ENCODE data around the gene GPC5.
A peak's percentile ranks its signal among the peaks of the same experiment; 100 is the strongest.
"Not testable (repeated sequence)": the region's sequence is repeated elsewhere in the genome, so short reads cannot be mapped to it uniquely, and the experiment has no call there.

The GPC5 gene

DNA sequence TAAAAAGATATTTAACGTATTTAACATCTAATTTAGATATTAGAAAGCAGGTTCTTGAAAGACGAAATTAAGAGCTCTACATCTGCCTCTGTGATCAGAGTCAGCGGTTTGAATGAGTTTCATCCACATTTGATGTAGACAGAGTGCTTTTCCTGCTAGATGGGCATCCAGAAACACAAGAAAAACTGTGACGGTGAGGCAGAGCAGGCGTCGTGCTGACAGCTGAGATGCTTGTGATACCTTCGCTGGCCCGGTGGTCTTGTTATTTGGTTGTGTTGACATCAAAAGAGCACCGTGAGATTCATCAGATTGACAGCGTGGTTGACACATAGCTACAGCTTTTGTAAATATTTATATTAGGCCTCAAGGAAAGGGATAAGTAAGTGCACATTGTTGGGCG, 399.1 kb downstream of the GPC5 start:
- FAIRE-seq: no peak

- FAIRE-seq: not testable (repeated sequence)
Measured at GRCh38 chr13:91798338-91798737, 399.9 kb downstream of the GPC5 start.

DNA sequence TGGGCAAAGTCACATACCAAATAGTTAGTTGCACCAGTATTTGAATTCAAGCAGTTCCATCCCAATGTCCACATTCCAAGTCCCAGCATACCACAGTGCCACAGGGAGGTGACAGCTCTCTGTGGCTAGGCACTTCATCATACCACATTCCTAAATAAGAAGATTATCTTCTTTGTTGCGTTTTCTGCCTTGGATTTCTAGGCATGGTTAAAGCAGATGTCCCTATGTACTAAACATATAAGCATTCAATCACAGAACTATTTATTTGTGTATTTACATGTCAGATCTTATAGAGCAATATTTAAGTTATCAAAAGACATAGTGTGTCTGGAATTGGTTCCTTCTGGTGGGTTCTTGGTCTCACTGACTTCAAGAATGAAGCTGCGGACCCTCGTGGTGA, 403.4 kb downstream of the GPC5 start:
- not testable (repeated sequence) for FAIRE-seq

GRCh38 chr13:91802957-91803356, 404.5 kb downstream of the GPC5 start:
- FAIRE-seq: no peak

DNA sequence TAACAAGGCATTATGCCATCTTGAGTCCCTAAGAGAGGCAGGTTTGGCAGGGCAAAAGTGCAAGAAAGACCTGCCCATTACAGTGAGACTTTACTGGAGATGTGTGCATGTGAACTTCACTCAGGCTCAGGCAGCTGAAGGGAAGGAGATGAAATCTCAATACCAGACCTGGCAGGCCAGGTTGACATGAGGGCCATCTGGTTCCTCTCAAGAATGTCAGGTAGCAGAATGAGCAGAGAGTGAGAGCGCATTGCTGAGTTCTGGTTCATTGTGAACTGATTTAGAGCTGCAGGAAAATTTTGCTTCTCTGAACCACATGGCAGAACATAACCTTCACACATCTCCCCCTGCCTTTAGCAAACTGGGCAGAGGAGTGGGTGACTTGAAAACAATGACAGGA, 406.3 kb downstream of the GPC5 start:
- no peak for FAIRE-seq

- FAIRE-seq: no peak
Measured at GRCh38 chr13:91805605-91806004, 407.2 kb downstream of the GPC5 start.

- no peak for FAIRE-seq
Measured at GRCh38 chr13:91809161-91809560, 410.7 kb downstream of the GPC5 start.

GRCh38 chr13:91813253-91813652, 414.8 kb downstream of the GPC5 start:
- no peak for FAIRE-seq

DNA sequence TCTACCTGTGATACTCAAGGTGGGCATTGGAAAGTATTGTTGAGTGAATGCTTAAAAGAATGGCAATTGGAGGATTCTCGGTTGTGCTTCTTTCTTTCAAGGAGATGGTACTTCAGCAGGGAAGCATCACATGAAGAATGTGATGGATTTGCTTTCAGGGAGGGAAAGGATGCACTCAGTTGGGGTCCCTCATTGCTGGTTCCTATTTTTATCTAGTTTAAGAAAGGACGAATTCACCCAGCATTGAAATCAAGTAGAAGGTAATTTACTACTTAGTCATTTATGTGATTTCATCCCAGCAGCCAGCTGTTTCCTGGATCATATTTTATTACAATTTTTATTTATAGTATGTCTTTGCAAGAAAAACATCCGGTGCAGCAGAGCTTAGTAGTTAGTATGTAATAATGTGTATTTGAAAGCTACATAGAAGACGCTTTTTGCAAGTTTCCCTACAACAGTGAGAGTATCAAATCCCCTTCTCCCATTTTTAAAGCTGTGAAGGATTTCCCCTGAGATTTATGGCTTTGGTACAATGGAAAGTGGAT, 417.9 kb downstream of the GPC5 start:
- FAIRE-seq: no peak

DNA sequence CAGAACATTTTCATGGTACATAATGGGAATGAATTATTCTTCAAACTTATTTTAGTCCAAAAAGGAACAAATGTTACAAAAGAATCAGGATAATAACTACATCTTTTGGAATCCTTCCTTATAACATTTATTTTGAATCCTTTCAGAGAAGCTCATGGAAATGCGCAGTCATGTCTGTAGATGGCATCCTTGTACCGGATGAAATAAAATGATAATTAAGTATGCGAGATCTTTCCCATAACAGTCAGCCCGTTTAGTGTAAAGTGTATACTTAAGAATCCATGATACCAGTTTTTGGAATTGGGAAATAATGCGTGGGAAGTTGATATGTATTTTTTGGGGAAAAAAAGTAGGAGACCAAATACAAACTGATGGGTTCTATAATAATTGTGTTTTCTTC, 418.8 kb downstream of the GPC5 start:
- peak; percentile 53 for FAIRE-seq

- no peak for FAIRE-seq
Measured at GRCh38 chr13:91824416-91824815, 426.0 kb downstream of the GPC5 start.

DNA sequence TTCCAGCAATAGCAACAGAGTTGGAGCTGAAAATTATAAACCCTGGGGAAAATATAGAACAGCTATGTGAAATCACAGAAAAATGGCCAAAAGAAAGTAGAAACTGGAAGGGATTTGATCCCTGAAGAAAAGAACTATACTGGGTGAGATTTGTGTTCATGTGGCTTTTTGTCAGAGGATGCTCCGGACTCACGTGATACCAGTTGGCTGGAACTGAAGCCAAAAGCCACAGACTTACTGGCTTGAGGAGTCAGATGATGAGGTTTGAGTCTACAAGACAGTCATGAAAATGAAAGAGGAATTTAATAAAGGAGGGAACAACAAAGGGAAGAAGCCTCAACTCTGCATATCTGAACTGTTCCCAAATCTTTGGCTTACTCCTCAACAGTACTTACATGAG, 427.1 kb downstream of the GPC5 start:
- no peak for FAIRE-seq

DNA sequence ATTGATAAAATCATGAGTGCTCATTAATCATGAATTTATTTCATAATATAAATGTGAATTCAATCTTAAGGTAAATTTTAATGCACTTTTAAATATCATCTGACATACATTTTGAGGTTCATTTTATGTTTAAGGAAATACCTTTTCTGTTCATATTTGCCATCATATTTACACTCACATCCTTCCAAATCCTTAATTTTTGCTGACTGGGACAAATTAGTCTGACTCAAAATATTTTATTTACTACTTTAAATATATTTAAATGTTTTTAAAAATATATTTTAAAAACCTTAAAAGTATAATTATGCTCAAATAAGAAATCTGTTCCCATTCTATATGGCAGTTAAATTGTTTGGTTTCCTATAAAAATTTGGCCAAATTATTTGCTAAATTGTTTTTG, 438.1 kb downstream of the GPC5 start:
- FAIRE-seq: no peak

- no peak for FAIRE-seq
Measured at GRCh38 chr13:91845612-91846011, 447.2 kb downstream of the GPC5 start.

- FAIRE-seq: no peak
Measured at GRCh38 chr13:91863699-91864098, 465.3 kb downstream of the GPC5 start.

DNA sequence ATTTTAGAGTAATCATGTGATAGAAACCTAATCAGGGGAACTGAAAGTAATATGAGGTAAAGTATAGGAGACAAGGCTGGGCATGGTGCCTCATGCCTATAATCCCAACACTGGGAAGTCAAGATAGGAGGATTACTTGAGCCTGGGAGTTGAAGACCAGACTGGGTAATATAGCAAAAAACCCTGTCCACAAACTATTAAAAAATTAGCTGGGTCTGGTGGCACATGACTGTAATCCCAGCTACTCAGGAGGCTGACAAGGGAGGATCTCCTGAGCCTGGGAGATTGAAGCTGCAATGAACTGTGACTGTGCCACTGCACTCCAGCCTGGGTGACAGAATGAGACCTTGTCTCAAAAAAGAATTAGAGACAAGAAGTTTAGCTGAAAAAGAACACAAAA, 469.9 kb downstream of the GPC5 start:
- no peak for FAIRE-seq

- FAIRE-seq: no peak
Measured at GRCh38 chr13:91878491-91878890, 480.1 kb downstream of the GPC5 start.

DNA sequence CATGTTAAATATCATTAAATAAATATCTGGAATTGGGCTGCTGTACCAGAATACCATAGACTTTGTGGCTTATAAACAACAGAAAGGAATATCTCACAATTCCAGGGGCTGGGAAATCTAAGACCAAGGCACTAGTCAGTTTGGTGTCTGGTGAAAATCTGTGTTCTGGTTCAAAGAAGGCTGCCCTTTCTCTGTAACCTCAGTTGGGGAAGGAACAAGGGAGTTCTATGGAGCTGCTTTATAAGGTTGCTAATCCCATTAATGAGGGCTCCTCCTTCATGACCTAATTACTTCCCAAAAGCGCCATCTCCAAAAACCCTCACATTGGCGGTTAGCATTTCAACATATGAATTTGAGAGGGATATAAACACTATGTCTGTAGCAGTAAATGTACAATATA, 480.9 kb downstream of the GPC5 start:
- FAIRE-seq: no peak

DNA sequence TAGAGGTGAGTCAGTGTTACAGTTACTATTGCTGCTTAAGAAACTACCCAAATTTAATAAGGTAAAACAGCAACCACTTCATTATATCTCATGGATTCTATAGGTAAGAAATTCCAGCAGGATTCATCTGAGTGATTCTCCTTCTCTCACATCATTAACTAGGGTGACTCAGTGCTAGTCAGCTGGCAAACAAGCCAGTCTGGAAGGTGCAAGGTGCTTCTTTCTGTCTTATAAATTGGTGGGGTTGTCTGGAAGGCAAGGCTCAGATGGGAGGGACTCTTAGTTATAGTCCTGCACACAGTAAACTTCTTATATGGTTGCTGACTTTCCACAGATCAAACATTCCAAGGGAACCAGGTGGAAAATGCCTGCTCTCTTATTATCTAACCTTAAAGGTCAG, 484.5 kb downstream of the GPC5 start:
- no peak for FAIRE-seq

- FAIRE-seq: no peak
Measured at GRCh38 chr13:91889641-91890040, 491.2 kb downstream of the GPC5 start.

DNA sequence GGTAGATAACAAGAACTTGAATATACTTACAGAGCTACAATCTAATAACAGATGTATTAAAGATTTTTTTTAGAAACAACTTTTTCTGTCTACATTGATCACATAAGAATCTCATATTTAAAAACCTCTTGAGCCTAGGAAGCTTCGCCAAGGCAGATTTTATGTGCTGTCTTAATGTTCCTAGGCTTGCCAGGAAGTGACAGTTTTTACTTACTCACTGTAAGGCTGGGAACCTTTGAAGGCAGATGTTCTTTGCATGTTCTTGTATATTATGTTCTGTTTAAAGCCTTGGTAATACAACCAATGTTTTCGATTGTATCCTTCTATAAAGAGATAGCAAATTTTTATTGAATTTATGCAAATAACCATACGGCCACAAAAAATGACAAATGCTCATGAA, 492.7 kb downstream of the GPC5 start:
- FAIRE-seq: no peak

DNA sequence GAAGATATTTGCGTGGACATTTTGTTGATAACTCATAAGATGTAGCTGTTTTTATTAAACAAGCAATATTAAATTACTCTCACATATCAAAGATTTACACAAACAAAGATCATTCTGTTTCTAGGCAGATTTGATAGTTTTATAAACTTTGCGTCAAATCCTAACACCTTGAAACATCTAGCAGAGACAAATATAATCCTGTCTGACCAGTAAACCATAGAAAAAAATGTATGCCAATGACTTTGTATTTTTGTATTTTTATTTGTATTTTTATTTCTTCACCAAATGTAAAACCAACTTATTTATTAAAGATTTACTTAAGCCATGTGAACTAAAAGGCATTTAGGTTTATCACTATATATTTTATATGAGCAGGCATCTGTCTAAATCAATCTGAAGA, 494.6 kb downstream of the GPC5 start:
- FAIRE-seq: no peak

GRCh38 chr13:91894316-91894715, 495.9 kb downstream of the GPC5 start:
- no peak for FAIRE-seq

- no peak for FAIRE-seq
Measured at GRCh38 chr13:91896547-91896946, 498.1 kb downstream of the GPC5 start.

- FAIRE-seq: not testable (repeated sequence)
Measured at GRCh38 chr13:91898986-91899385, 500.6 kb downstream of the GPC5 start.

- no peak for FAIRE-seq
Measured at GRCh38 chr13:91902291-91902690, 503.9 kb downstream of the GPC5 start.
